GM21423 (cell line): ENCODE data around the gene LEF1.
A peak's percentile ranks its signal among the peaks of the same experiment; 100 is the strongest.

Source experiments
- ATAC-seq: cut with Tn5 transposase; IDR thresholded peaks from one replicate; pipeline ENCODE4 v1.9.1; 2021; ENCODE audit warnings: mild to moderate bottlenecking, moderate library complexity; ENCODE audit not compliant: unreplicated experiment

LEF1 gene

GRCh38 chr4:108168671-108169523 lies at the start of gene LEF1:
Gene LEF1 (minus strand): TSS chr4:108168932. CDS start chr4:108167767, 1,165 bp downstream.
- ATAC-seq: peak; percentile 37

GRCh38 chr4:108216510-108216909 lies 47.8 kb upstream of the LEF1 start:
- no peak for ATAC-seq

DNA sequence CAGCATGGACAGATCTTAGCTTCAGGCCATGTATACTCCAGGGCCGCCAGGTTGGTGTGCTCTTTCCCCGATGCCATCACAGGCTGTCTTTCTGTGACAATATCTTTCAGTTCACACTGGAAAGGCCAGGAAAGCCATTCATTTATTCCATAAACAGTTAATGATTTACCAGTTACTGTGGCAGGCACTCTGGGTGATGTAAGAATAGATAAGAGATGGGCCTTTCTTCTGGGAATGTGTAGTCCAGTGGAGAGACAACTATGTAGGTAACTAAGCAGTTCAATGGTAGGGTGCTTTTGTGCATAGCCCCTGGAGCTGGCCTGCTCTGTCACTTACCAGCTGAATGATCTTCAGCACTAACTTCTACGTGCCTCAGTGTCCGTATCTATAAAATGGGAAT lies 46.3 kb upstream of the LEF1 start:
- ATAC-seq: no peak

GRCh38 chr4:108213723-108214122 lies 45.0 kb upstream of the LEF1 start:
- no peak for ATAC-seq

DNA sequence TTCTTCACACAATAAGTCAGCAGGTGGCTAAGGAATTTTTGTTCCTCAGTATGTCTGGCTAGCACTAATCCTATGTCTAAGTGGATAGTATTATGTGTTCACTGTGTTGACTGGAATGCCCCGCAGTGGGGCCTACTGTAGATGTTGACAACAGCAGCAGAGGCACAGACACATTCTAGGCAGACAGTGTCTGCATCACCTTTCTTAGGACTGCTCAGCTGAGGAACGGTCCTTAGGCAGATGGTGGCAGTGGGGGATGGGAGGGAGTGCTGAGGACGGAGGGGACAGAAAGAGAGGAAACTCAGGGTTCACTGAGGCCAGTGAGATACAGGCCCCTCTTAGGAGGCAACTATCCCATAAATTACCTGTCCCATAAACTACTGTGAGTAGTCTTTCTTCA lies 44.6 kb upstream of the LEF1 start:
- no peak for ATAC-seq

DNA sequence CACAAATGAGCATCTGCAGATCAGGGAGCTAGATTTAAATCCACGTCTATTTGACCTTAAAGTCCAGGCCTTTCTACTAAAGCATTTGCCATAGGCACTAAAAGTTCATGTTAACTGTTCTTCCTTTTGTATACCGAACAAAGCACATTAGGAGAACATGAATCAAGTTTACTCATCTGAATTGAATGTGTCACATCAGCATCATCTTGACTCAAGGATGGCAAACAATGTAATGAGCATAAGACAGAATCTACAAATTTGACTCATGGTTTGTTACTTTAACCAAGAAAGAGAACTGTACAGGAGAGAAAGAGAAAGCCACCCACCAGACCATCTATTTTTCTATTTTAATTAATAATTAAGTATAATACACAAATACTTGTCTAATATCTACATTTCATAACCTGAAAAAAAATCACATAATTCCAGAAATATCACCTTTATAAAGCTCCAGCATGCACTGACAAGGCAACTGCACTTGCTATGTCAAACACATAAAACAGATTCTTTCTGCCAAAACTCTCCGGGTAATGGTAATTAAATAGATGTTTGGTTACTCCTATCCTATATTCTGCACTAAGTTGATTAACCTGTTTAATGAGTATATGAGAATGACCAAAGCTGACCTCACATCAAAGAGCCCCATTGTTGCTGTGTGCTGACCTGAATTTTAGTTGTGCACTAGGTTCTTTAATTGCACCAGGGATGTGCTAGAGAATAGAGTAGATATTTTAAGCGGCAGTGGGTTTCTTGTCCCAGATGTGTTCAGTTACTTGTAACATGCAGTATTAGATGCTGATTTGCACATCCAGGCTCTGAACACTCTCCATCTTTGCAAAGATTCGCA lies 42.5 kb upstream of the LEF1 start:
- ATAC-seq: no peak

DNA sequence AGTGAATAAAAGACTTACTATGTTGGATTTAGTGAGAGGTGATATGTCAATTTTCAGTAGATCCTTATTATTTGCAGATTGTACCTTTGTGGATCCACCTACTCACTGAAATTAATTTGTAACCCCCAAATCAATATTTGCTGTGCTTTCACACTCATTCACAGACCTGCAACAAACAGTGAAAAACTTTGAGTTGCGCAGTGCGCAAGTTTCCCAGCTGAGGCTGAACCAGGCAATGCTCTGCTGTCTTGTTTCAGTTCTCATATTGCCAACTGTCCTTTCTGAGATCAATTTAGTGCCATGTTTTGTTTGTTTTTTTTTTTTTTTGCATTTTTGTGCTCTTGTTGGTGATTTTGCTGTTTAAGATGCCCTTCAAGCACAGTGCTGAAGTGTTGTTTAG lies 40.8 kb upstream of the LEF1 start:
- no peak for ATAC-seq

DNA sequence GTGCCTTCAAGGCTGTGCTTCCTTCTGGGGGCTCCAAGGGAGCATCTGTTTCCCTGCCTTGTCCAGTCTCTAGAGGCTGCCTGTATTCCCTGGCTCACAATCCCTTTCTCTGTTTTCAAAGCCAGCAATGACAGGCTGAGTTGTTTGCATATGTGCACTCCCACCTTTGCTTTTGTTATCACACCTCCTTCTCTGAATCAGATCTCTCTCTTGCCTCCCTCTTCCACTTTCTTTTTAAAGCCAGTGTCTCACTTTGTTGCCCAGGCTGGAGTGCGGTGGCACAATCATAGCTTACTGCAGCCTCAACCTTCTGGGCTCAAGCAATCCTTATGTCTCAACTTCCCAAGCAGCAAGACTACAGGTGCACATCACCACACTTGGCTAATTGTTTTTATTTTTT lies 37.1 kb upstream of the LEF1 start:
- ATAC-seq: no peak

- no peak for ATAC-seq
Observed at GRCh38 chr4:108204518-108204917, 35.8 kb upstream of the LEF1 start.

GRCh38 chr4:108203377-108203776 lies 34.6 kb upstream of the LEF1 start:
- no peak for ATAC-seq

DNA sequence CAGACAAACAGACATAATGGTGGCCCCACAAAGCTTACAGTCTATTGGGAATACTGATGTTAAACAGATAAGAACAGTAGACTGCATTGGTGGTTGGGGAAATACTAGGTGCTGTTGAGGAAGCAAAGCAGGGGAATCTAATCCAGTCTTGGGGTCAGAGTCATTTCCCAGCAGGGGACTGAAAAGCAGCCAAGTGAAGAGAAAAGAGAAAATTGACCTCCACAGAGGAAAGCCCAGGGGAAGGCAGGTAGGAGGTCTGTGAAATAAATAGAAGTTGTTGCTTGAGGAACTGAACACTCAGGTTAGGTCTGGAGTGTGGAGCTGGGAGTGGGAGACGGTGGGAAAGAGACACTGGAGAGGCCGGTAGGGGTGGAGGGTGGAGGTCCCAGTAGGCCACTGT lies 33.0 kb upstream of the LEF1 start:
- ATAC-seq: no peak

GRCh38 chr4:108199881-108200280 lies 31.1 kb upstream of the LEF1 start:
- no peak for ATAC-seq

DNA sequence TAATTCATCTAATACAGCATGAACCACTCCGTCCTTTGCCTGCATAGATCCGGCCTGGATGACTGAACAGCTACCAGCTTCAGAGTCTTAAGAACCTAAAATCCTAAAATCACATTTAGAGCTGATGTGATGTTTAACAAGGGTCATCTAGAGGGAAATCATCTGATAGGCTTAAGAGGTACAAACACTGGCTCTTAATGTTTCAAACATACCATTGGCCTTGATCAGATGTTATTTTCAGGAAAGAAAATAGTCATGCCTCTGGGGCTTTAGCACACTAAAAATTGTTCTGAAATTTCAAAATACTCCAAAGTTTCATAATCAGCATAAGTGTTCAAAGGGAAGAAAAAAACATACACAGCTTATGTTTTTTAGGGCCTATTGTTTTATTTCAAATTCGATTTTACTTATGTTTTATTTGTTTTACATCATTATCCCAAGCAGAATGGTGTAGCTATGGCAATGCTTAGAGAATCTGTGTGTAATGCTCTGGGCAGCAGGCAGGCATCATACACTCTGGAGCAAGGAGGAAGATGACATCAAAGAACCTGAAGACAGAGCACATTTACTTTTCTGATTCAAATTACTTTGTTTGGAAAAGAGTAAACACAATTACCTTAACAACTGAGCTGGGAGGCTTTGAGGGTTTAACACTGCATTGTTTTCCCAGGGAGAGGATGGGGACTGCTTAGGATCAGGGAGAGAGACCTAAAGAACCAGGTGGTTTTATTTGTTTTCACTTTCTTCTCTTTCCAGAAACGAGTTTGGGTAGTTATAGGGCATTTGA lies 25.3 kb upstream of the LEF1 start:
- no peak for ATAC-seq

DNA sequence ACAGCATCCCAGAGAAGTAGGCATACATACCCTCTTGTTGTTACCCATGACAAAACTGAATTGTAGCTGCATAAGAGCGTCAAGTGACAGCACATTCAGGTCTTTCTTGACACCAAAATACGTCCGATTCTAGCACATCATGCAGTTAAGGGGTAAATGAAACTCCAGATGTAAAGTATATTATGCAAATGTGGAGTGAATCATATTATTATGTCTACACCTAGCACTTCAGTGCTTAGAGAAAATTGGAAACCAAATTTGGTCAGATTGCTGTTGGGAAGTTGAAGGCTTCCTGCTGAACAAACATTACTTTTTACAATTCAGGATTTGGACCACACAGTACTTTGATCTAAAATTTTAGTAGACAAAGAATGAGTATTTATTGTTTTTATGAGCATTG lies 24.2 kb upstream of the LEF1 start:
- no peak for ATAC-seq

DNA sequence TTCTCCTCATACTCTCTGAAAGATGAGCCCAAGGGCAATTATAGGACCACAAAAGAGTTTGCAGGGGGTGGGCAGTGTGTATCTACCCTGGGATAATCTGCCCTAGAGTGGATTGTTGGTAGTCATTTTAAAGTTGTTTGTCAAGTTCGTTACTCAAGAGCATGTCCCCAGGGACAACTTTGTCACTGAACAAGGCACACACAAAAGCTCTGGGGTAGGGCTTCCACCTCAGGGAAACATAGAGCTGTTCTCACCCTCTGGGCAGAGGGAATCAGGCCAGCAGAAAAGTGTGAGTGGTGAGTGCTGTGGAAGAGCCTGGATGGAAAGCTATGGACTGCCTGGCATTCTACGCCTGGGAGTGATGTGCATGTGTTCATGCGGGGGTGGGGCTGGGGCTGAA lies 23.3 kb upstream of the LEF1 start:
- no peak for ATAC-seq

DNA sequence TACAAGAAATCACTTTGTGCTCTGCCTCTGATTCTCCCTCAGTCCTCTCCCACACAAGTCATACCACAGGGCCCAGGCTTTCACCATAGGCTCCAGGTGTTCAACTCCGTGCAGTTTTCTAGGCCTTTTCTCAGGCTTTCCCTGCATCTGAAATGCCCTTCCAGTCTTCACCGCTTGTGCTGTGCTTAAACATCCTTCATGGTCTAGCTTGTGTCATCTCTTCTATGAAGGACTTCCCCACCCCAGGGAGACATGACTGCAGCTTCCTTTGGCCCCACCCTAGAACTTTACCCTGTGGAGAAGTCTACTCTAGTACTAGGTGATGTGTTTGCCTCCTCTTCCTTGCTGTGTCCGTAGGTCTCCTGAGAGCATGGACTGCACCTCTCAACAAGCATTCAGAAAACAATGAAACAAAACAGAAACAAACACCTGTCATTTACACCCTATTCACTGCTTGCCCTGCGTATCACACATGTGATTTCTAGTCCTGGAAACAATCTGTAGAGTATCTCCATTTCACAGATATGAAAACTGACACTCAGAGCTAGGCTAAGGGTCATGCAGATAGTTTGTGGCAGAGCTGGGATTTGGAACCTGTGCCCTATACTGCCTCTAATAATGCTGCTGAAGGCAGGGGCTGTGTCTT lies 22.7 kb upstream of the LEF1 start:
- ATAC-seq: no peak

DNA sequence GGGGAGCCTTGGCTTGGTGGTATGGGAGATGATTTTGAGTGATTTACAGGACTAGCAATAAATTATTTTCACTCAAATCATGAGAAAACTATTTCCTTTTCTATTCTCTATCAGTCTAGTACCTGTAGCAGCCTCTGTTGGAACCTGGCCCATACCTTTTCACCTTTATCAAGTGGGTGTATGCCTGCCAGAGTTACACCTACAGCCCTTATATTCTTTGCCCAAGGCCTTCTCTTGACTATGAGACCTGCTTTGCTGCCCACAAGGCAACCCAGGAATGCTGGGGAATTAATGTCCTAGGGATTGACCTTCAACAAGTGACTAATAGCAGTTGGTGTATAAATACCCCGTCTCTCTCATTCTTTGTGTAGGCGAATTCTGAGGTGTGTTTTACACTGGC lies 20.0 kb upstream of the LEF1 start:
- no peak for ATAC-seq

DNA sequence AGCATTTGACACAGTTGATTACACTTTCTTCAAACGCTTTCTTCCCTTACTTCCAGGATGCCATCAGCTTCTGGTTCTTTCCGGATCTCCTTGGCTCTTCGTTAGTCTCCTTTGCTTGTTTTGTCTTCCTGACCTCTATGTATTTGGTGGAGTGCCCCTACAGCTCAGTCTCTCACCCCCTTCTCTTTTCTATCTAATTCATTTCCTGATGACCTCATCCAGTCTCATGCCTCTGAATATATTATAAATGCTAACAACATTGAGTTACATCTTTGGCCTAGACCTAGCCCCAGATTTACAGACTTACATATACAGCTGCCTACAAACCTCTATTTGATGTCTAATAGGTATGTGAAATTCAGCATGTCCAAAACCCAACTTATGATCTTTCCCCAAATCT lies 16.5 kb upstream of the LEF1 start:
- no peak for ATAC-seq

DNA sequence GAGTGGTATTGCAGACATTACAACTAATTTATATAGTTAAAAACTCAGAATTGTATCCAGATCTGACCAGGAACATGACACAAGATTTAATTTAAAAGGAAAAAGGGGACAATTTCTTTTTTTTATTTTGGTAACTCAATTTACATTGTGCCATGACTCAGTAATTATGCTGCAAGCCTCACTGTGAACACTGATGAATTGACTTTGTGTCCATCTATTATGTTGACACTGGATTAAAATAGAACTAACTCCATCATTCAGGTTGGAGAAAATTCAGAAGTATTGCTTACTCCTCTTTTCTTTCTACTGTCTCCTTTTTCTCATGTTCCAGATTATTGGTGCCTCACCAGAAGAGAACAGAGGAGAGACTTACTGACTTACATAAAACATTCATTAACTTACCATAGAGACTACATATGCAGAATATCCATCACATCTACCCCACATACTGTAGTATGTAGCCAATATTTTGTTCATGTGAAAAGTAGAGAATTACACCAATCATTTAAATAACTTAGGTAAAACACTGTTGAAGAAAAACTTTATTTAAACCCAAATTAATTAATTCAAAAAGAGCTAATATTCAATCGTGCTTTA lies 15.8 kb upstream of the LEF1 start:
- no peak for ATAC-seq

GRCh38 chr4:108181704-108182103 lies 13.0 kb upstream of the LEF1 start:
- ATAC-seq: no peak
